GM12874 (cell line): Measurements from ENCODE around the gene GREM2.

ENCODE experiments used
- CTCF ChIP-seq: IDR thresholded peaks from 2 replicates; pipeline ENCODE4 v1.5.1; 2011; ENCODE audit warnings: low read depth, mild to moderate bottlenecking, control low read depth, low read length, moderate library complexity; ENCODE audit not compliant: insufficient read depth

The GREM2 gene

GRCh38 chr1:240462766-240463395 lies 149.1 kb downstream of the GREM2 start:
- TF ChIP-seq CTCF, result no peak

- no peak for TF ChIP-seq CTCF
These were observed 149.7 kb downstream of the GREM2 start for GRCh38 chr1:240462277-240462676.

- no peak for TF ChIP-seq CTCF
These were observed 154.8 kb downstream of the GREM2 start for GRCh38 chr1:240457203-240457602.

- no peak for TF ChIP-seq CTCF
These were observed 156.6 kb downstream of the GREM2 start for GRCh38 chr1:240455228-240455821.

GRCh38 chr1:240445369-240445768 lies 166.6 kb downstream of the GREM2 start:
- TF ChIP-seq CTCF, result no peak

- no peak for TF ChIP-seq CTCF
These were observed 170.3 kb downstream of the GREM2 start for GRCh38 chr1:240441669-240442068.
